Keratinocyte (primary cell): ENCODE measurements around the gene CCDC149. TPM values are rescaled to one million over a fixed set of nuclear protein-coding genes. Genes with fewer than 3 reads are reported as not detected.

ENCODE experiments used
- DNase-seq: peaks from one replicate; pipeline ENCODE4 v3.0.0-alpha.2; 2011; ENCODE audit warnings: low read depth, missing footprints, low spot score
- FAIRE-seq: peaks from 2 replicates; lab custom pipeline; 2011; peaks lifted over from hg19 to GRCh38; lab: Jason Lieb, UNC
- H2AFZ ChIP-seq: 2 replicates; pipeline ENCODE4 v1.6.0; 2012; ENCODE audit warnings: low read length, control low read depth, inconsistent platforms; ENCODE audit not compliant: control insufficient read depth
- H3K27ac ChIP-seq: 2 replicates; pipeline ENCODE4 v1.5.1; 2011; ENCODE audit warnings: low read length; ENCODE audit not compliant: control insufficient read depth, insufficient read depth
- H3K27me3 ChIP-seq: 3 replicates; pipeline ENCODE4 v1.6.0; 2011; ENCODE audit warnings: low read length; ENCODE audit not compliant: control insufficient read depth, insufficient read depth; ENCODE audit errors: extremely low read depth
- H3K36me3 ChIP-seq, 2 experiments: 2 replicates in 1 of 2; 3 replicates in 1 of 2; pipeline ENCODE4 v1.5.1; 2011; ENCODE audit warnings: low read length in 2 of 2, mild to moderate bottlenecking in 1 of 2; ENCODE audit not compliant: control insufficient read depth in 2 of 2, insufficient read depth in 2 of 2; ENCODE audit errors: extremely low read depth in 1 of 2
- H3K4me1 ChIP-seq: 3 replicates; pipeline ENCODE4 v1.5.1; 2011; ENCODE audit warnings: low read length; ENCODE audit not compliant: control insufficient read depth, insufficient read depth; ENCODE audit errors: extremely low read depth
- H3K4me2 ChIP-seq: 3 replicates; pipeline ENCODE4 v1.6.0; 2011; ENCODE audit warnings: low read depth, low read length; ENCODE audit not compliant: control insufficient read depth, insufficient read depth; ENCODE audit errors: extremely low read depth
- H3K4me3 ChIP-seq, 3 experiments: fragments of 200-600 bp in 1 of 3; sonication (generic) in 1 of 3; 2 replicates in 2 of 3; 3 replicates in 1 of 3; pipeline ENCODE4 v1.5.1; 2011 to 2016; ENCODE audit warnings: low read length in 3 of 3, mild to moderate bottlenecking in 3 of 3, control low read depth in 2 of 3, inconsistent platforms in 1 of 3, low read depth in 1 of 3, mixed read lengths in 1 of 3, mixed run types in 1 of 3, moderate library complexity in 1 of 3; ENCODE audit not compliant: control insufficient read depth in 2 of 3, insufficient read depth in 2 of 3; ENCODE audit errors: extremely low read depth in 1 of 3
- H3K79me2 ChIP-seq: 2 replicates; pipeline ENCODE4 v1.6.0; 2012; ENCODE audit warnings: low read length; ENCODE audit not compliant: control insufficient read depth, insufficient read depth
- H3K9ac ChIP-seq: 3 replicates; pipeline ENCODE4 v1.6.0; 2011; ENCODE audit warnings: low read length; ENCODE audit not compliant: control insufficient read depth, insufficient read depth; ENCODE audit errors: extremely low read depth
- H3K9me1 ChIP-seq: 3 replicates; pipeline ENCODE4 v1.6.0; 2011; ENCODE audit warnings: low read length; ENCODE audit not compliant: control insufficient read depth, insufficient read depth; ENCODE audit errors: extremely low read depth
- H3K9me3 ChIP-seq: 2 replicates; pipeline ENCODE4 v1.5.1; 2012; ENCODE audit warnings: low read depth, low read length; ENCODE audit not compliant: control insufficient read depth
- H4K20me1 ChIP-seq: 3 replicates; pipeline ENCODE4 v1.6.0; 2011; ENCODE audit warnings: low read length; ENCODE audit not compliant: control insufficient read depth, insufficient read depth; ENCODE audit errors: extremely low read depth
- EZH2 ChIP-seq: IDR thresholded peaks from one replicate; pipeline ENCODE4 v1.6.1; 2012; ENCODE audit warnings: inconsistent platforms, mild to moderate bottlenecking, low read length, moderate library complexity
- dilution Hi-C: fragments of 300-500 bp; cut with MboI; formaldehyde crosslinking; loops from one replicate; pipeline ENCODE4 v1.7.0; 2020; ENCODE audit warnings: low sequenced_read_pairs; ENCODE audit not compliant: extremely low pct_ligation_motif_present
- polyA plus RNA-seq, 5 experiments: library from polyadenylated mRNA; depleted of rRNA in 3 of 5; stranded (reverse) in 3 of 5; stranded (forward) in 1 of 5; unstranded in 1 of 5; fragments of >200 nt; gene quantifications; 1 replicate in 1 of 5; 2 replicates in 3 of 5; 3 replicates in 1 of 5; pipeline versions ENCODE4 v1.2.1 to v1.2.3, GENCODE V29; 2011 to 2012; ENCODE audit warnings: missing spikeins in 2 of 5, low read depth in 1 of 5, low replicate concordance in 1 of 5
- TF ChIP-seq, protein P1 (sequence below), 3 experiments: IDR thresholded peaks in 1 of 3; conservative IDR thresholded peaks in 1 of 3; optimal IDR thresholded peaks in 1 of 3; 2 replicates in 2 of 3; 3 replicates in 1 of 3; pipeline versions ENCODE3 to v1.5.1; 2011; ENCODE audit warnings: low read length in 3 of 3, mild to moderate bottlenecking in 3 of 3, moderate library complexity in 2 of 3, control low read depth in 1 of 3, inconsistent platforms in 1 of 3; ENCODE audit not compliant: insufficient read depth in 2 of 3; ENCODE audit errors: extremely low read depth in 1 of 3

The CCDC149 gene
- polyA plus RNA-seq, 1 donor (not counting 4 experiments of a cell fraction or from before 2014, with no cell fraction given): 2.1 TPM

DNA sequence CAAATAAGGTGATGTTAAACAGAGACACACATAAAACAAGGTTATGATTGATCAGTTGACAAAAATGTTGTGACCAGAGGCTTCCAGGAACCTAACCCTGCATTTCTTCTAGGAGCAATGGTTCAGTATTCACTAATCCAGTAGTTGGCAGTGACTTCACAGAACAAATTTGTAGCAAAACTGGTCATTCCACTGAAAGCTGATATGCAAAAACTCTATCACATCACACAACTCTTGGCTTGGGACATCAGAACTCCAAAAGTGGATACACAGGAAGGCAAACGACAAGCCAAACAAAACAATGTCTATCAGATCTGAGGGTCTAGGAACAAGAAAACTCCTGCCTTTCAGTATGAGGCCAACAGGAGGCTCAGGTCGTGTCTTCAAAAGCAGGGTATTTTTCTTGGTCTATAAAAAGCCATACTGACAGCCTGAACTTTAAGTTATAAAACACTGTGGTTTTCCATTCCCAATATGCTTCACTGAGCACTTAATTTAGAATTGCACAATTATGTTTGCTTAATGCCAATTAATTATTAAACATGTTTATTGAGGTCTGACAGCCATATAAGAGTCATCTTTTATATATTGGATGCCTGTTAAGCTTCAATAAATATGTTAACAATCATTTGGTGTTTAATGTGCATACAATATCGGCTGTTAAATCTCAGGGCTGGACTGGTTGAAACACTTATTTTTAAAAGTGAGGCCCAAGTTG is 71.9 kb downstream of the CCDC149 start:
- DNase-seq (no peak), FAIRE-seq (no peak)
- Histone ChIP-seq H3K4me3 (no peak overlapping the region), H3K27ac (no peak overlapping the region), H3K9me3 (no peaks in the 10 kb centered on the region), H3K9me1 (no peaks in the 10 kb centered on the region), H3K36me3 (no peaks in the 10 kb centered on the region), H3K79me2 (no peaks in the 10 kb centered on the region), H3K9ac (no peak overlapping the region), H3K27me3 (no peaks in the 10 kb centered on the region), H2AFZ (no peak overlapping the region), H3K4me2 (no peak overlapping the region), H3K4me1 (no peaks in the 10 kb centered on the region), H4K20me1 (no peaks in the 10 kb centered on the region)
- dilution Hi-C loops: no loop called here
- TF ChIP-seq EZH2: no peak
- TF ChIP-seq, protein P1, sequence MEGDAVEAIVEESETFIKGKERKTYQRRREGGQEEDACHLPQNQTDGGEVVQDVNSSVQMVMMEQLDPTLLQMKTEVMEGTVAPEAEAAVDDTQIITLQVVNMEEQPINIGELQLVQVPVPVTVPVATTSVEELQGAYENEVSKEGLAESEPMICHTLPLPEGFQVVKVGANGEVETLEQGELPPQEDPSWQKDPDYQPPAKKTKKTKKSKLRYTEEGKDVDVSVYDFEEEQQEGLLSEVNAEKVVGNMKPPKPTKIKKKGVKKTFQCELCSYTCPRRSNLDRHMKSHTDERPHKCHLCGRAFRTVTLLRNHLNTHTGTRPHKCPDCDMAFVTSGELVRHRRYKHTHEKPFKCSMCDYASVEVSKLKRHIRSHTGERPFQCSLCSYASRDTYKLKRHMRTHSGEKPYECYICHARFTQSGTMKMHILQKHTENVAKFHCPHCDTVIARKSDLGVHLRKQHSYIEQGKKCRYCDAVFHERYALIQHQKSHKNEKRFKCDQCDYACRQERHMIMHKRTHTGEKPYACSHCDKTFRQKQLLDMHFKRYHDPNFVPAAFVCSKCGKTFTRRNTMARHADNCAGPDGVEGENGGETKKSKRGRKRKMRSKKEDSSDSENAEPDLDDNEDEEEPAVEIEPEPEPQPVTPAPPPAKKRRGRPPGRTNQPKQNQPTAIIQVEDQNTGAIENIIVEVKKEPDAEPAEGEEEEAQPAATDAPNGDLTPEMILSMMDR (optimal IDR thresholded peaks at IDR 0.05 in 1 of 3, IDR thresholded peaks at IDR 0.05 in 1 of 3, conservative IDR thresholded peaks at IDR 0.05 in 1 of 3; ENCODE audit: extremely low read depth in 1 of 3, insufficient read depth in 2 of 3, low read length in 3 of 3): no peak

DNA sequence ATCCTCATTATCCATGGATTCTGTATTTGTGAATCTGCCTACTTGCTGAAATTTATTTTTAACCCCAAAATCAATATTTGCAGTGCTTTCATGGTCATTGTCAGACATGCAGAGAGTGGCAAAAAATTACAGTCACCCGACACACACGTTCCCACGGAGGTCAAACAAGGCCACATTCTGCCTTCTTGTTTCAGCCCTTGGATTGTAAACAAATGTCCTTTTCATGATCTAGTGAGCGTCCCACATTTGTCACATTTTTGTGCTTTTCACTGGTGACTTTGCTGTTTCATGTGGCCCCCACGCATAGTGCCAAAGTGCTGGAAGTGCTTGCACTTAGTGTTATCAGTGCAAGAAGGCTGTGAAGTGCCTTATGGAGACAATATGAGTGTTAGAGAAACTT is 72.5 kb downstream of the CCDC149 start:
- TF ChIP-seq EZH2: no peak
- TF ChIP-seq, protein P1 (optimal IDR thresholded peaks at IDR 0.05 in 1 of 3, IDR thresholded peaks at IDR 0.05 in 1 of 3, conservative IDR thresholded peaks at IDR 0.05 in 1 of 3; ENCODE audit: extremely low read depth in 1 of 3, insufficient read depth in 2 of 3, low read length in 3 of 3): no peak
- H3K27ac ChIP-seq: no peak overlapping the region
- H3K4me1 ChIP-seq: no peaks in the 10 kb centered on the region
- dilution Hi-C loops: no loop called here
- no peak overlapping the region for H3K4me3 ChIP-seq
- no peak overlapping the region for H2AFZ ChIP-seq
- H4K20me1 ChIP-seq: no peaks in the 10 kb centered on the region
- H3K9me1 ChIP-seq: no peaks in the 10 kb centered on the region
- DNase-seq (no peak), FAIRE-seq (no peak)
- no peak overlapping the region for H3K9ac ChIP-seq
- H3K4me2 ChIP-seq: no peak overlapping the region
- H3K79me2 ChIP-seq: no peaks in the 10 kb centered on the region
- H3K36me3 ChIP-seq: no peaks in the 10 kb centered on the region
- H3K9me3 ChIP-seq: no peaks in the 10 kb centered on the region
- H3K27me3 ChIP-seq: no peaks in the 10 kb centered on the region
